Measurements from ENCODE around the gene RPS15.

RPS15 gene

DNA sequence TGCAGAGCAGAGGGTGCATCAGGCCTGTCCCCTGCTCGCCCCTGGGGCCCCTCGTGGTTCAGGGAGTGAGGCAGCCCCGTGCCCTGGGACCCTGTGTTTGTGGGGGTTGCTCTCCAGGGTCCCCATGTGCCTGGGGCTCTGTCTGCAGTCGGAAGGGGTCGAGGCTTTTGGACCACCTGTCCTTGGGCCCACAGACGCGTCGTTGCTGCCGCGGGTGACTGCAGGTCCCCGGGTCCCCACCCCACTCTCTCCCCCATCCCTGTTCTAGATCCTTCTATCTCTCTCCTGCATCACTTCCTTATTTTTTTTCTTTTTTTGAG is 50.0 kb downstream of the RPS15 start:
- Histone ChIP-seq H4K20me1 (ENCODE audit: insufficient read depth) (no peaks in the 10 kb centered on the region), H2AFZ (ENCODE audit: low read depth) (no peak overlapping the region), H3K4me3 (IDR thresholded peaks at IDR 0.05; ENCODE audit: insufficient read depth, low read depth, low read length) (no peak overlapping the region), H3K4me2 (no peak overlapping the region), H3K36me3 (ENCODE audit: insufficient read depth) (no peaks in the 10 kb centered on the region), H3K27ac (no peak overlapping the region), H3K27me3 (ENCODE audit: insufficient read depth, low read depth) (peaks cover 49% of the 10 kb centered on the region), H3K4me1 (ENCODE audit: low read depth, poor library complexity, severe bottlenecking) (peaks cover 7% of the 10 kb centered on the region), H3K79me2 (ENCODE audit: insufficient read depth, low read depth) (no peaks in the 10 kb centered on the region), H3K9ac (no peak overlapping the region)
- TF ChIP-seq, protein P1, sequence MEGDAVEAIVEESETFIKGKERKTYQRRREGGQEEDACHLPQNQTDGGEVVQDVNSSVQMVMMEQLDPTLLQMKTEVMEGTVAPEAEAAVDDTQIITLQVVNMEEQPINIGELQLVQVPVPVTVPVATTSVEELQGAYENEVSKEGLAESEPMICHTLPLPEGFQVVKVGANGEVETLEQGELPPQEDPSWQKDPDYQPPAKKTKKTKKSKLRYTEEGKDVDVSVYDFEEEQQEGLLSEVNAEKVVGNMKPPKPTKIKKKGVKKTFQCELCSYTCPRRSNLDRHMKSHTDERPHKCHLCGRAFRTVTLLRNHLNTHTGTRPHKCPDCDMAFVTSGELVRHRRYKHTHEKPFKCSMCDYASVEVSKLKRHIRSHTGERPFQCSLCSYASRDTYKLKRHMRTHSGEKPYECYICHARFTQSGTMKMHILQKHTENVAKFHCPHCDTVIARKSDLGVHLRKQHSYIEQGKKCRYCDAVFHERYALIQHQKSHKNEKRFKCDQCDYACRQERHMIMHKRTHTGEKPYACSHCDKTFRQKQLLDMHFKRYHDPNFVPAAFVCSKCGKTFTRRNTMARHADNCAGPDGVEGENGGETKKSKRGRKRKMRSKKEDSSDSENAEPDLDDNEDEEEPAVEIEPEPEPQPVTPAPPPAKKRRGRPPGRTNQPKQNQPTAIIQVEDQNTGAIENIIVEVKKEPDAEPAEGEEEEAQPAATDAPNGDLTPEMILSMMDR (conservative IDR thresholded peaks at IDR 0.05; ENCODE audit: low read depth, low read length): no peak

DNA sequence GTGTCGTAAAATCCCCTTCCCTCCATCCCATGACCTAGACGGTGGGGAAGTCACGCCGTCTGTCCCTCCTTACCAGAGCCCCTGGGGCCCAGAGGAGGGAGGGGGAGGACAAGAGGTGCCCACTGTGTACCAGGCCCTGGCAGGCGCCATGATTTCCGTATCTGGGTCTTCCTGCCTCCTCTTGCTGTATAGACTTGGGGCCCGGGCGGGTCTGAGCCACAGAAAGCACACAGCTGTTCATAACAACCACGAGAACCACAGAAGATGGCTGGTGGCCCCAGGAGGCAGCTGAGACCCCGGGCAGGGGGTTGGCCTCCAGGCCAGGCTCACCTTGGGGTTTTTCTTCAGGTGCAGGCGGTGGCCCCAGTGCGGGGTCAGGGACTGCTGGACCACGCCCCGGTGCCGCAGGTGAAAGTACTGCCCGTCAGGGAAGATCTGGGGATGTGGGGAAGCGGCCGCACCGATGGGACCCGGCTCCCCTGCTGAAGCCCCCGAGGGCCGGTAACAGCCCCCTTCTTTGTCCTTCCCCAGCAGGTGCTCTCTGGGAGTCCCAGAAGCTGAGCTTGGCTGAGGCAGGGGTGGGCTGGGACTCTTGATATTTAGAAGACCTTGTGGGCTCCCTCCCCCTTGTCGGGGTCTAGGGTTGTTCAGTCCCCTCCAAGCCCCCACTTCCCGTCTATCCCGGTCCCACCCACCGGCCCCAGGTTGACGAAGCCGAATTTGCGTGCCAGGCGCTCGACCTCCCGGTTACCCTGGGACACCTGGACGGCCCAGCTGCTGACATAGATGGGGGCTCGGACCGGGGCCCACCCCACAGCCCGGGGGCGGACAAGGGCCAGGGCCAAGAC is 51.5 kb downstream of the RPS15 start:
- no peak overlapping the region; the same call in 1 of the 2 replicates for H3K9ac ChIP-seq
- H3K27ac ChIP-seq: no peak overlapping the region
- H2AFZ ChIP-seq (ENCODE audit: low read depth): peak overlapping the region; percentile 94
- H3K4me2 ChIP-seq: peak overlapping the region; percentile 93
- no peaks in the 10 kb centered on the region for H4K20me1 ChIP-seq (ENCODE audit: insufficient read depth)
- H3K4me1 ChIP-seq (ENCODE audit: low read depth, poor library complexity, severe bottlenecking): peaks cover 7% of the 10 kb centered on the region
- no peaks in the 10 kb centered on the region for H3K36me3 ChIP-seq (ENCODE audit: insufficient read depth)
- H3K27me3 ChIP-seq (ENCODE audit: insufficient read depth, low read depth): peaks cover 60% of the 10 kb centered on the region
- TF ChIP-seq, protein P1 (conservative IDR thresholded peaks at IDR 0.05; ENCODE audit: low read depth, low read length): no peak
- H3K79me2 ChIP-seq (ENCODE audit: insufficient read depth, low read depth): no peaks in the 10 kb centered on the region
- no peak overlapping the region for H3K4me3 ChIP-seq (IDR thresholded peaks at IDR 0.05; ENCODE audit: insufficient read depth, low read depth, low read length)

Measured in KMS-11 (cell line).